Stimulated activated CD4-positive, alpha-beta T cell treated with anti-CD3 and anti-CD28 coated beads, Interleukin-4, amount 100 ng/mL, for 48 hours (primary cell): ENCODE measurements around the gene SNX24.
"Not testable (repeated sequence)": the region's sequence is repeated elsewhere in the genome, so short reads cannot be mapped to it uniquely, and the experiment has no call there.

Experiments used
- DNase-seq, 2 donors: peaks; one replicate each; pipeline ENCODE4 v3.0.0-alpha.2; 2020; ENCODE audit warnings: low read depth in 2 of 2

SNX24 gene, protein sequence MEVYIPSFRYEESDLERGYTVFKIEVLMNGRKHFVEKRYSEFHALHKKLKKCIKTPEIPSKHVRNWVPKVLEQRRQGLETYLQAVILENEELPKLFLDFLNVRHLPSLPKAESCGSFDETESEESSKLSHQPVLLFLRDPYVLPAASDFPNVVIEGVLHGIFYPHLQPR

DNA sequence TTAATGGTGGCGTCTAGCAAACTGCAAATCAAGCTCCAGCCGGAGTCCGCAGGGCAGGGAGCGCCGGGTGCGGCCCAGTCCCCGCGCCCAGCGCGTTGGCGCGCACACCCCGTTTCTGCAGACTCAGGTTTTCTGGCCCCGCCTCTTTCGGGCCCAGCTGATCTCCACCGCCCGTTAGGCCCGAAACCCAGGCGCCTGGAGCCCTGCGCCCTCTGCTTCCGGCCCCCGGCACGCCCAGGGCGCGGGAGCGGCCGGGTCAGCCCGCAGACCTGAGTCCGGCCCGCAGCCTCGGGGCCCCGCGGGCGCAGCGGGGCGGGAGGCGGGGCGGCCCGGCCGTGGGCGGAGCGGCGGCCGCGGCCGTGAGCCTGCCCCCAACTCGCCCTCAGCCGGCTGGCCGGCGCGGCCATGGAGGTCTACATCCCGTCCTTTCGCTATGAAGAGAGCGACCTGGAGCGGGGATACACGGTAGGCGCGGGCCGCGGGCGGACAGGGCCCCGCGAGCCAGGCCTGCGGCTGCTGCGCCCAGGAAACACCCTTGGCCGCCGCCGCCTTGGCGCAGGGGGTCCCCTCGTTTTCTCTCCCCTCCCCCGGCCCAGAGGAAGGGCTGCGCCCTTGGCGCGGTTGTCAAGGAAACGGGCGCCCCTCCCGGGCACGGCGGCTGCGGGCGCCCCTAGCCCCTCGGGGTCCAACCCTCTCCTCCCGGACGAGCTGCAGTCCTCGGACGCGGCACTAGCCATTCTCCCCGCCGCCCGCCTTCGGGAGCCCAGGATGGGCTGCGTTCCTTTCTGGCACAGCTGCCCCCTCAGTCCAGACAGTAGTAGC is at the start of gene SNX24:
Gene SNX24 (plus strand): TSS at position 385 of the 822 bp plus-strand sequence. CDS start 21 bp downstream, at position 406.
- peak; percentile 51 to 58 for DNase-seq

DNA sequence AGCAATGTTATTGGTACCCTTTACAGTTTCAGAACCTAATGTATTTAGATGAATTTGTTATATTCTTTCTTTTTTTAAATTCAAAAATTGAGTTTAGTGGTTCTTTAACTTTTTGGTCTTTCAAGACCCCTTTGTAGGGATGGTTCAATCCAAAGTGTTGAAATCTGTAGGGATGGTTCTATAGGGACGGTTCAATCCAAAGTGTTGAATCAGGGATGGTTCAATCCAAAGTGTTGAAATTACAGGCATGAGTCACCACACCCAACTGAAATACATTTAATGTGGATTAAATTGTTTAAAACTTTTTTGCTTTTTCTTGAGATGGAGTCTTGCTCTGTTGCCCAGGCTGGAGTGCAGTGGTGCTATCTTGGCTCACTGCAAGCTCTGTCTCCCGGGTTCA is 39.9 kb upstream of the SNX24 start:
- DNase-seq, result no peak

DNA sequence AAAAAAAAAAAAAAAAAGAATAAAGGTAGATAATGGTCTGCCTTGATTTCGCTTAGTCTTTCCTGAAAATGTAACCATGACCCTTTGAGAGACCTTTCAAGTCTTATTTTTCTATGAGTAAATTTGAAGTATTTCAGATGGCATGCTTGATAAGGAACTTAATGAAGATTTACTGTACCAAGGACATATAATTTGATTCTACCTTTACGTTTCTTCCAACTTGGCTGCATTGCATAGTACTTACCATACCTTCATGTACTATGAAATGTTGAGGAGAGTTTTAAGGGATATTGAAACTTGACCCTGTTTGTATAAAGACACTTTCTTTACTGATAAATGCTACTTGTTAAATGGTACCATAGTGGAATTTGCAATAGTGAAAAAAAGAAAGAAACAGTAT is 35.0 kb upstream of the SNX24 start:
- DNase-seq, result no peak

DNA sequence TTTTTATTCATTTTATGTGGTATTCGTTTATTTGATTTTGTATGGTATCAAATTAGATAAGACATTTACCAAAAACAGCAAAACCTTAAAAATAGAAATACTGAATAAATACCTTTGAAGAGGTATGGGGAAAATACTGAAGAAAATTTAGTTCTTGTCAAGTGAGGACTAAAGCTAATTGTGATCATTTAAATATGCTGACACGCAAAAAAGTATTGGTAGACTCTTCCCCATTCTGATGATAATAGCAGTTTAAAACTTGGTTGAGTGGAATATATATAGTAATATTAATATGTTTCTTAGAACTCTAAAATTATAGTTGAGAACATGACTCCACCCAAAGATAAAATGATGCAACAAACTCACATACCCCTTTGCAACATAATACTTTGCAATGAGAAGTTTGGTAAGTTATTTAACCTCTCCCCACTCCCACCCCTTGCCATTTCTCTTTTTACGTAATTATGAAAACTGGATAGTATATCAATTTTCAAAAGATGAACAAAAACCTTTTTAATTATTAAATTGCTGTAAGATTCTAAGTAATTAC is 30.1 kb upstream of the SNX24 start:
- DNase-seq, result no peak

DNA sequence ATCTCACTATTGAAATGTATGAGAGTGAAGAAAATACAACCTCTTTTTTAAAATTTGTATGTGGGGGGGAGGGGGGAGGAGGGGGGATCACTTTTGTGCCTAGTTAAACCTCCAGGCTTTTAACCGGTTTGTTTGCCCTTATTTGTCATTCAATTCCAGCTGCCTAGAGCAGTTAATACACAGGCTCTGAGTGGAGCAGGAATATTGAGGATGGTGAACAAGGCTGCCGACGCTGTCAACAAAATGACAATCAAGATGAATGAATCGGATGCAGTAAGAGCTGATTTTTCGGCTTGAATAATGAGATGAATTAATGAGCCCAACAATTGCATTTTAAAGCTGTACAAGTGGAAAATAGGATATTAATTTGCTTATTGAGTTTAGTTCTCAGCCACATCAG is 28.7 kb upstream of the SNX24 start:
- DNase-seq, result no peak

DNA sequence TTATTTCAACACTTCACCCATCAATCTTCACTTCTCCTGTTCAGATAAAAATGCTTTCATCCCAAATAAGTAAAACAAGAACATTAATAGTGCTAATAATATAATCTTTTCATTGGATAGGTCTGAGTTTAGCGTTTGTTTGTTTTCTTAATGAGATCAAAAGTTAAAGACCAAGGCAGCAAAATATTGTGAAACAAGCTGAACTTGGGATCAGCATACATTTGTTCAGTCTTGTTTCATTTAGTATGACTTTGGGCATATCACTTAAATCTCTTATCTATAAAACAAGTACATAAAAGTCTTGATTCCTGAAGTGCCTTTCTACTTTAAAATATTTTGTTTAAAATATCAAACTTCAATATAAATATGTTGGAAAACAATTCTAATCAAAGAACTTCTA is 13.4 kb upstream of the SNX24 start:
- no peak for DNase-seq

DNA sequence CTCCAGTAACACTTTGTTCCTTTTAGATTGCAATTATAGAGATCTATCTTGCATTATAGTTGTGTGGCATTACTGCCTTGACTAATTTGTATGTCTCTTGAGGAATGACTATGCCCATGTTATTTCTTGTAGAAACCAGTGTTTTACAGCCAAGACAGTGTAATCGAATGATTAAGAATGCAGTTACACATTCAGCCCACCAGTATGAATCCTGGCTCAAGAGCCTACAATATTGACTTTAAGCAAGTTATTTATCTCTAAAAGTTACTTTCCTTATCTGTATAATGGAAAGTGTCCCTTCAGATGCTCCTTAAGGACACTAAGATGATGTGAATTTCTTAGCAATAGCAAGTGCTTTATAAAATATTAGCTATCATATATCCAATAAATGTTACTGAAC is 9.7 kb upstream of the SNX24 start:
- DNase-seq, result no peak

DNA sequence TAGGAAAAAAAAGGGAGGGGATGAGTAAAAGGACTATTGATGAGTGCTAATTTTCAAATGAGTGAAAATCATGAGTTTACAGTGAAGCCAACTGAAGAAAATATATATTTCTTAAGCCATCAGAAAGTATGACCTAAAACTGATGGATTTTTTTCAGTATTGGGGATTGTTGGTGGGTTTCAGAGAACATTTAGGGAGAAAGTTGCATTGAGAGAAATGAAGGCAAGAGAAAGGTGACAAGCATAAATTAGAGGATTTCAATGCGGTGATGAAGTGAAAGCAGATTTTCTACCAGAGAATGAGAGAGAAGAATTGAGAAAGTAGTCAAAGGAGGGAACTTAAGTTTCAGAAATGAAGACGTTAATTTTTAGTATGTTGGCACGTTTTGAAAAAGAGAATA is 8.5 kb upstream of the SNX24 start:
- DNase-seq, result no peak

DNA sequence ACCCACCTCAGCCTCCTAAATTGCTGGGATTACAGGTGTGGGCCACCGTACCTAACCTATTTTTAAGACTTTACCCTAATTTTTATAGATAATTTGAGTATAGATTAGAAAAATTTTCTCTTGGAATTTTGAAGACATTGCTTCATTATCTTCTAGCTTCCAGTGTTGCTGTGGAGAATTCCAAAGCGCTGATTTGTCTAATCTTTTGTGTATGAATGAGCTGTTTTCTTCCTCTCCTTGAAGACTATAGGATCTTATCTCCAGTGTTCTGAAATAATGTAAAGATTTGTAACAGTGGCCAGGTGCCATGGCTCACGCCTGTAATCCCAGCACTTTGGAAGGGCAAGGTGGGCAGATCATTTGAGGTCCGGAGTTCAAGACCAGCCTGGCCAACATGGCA is 5.7 kb upstream of the SNX24 start:
- no peak for DNase-seq

DNA sequence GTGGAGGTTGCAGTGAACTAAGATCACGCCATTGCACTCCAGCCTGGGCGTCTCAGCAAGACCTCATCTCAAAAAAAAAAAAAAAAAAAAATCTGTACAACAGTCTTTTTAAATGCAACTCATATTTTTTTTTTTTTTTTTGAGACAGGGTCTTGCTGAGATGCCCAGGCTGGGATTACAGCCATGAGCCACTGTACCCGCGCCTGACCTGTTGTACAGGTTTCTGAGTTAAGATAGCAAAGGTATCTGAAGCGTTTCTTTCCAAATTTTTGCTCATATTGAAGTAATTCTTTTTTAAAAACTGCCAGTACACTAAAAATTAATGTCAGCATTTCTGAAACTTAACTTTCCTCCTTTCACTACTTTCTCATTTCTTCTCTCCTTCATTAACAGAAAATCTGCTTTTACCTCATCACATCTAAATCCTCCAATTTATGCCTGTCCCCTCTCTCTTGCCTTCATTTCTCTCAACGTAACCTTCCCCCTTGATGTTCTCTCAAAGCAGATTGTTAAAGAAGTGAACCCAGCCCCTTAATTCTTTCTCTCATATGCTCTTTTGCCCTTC is 3.3 kb upstream of the SNX24 start:
- DNase-seq, result no peak

DNA sequence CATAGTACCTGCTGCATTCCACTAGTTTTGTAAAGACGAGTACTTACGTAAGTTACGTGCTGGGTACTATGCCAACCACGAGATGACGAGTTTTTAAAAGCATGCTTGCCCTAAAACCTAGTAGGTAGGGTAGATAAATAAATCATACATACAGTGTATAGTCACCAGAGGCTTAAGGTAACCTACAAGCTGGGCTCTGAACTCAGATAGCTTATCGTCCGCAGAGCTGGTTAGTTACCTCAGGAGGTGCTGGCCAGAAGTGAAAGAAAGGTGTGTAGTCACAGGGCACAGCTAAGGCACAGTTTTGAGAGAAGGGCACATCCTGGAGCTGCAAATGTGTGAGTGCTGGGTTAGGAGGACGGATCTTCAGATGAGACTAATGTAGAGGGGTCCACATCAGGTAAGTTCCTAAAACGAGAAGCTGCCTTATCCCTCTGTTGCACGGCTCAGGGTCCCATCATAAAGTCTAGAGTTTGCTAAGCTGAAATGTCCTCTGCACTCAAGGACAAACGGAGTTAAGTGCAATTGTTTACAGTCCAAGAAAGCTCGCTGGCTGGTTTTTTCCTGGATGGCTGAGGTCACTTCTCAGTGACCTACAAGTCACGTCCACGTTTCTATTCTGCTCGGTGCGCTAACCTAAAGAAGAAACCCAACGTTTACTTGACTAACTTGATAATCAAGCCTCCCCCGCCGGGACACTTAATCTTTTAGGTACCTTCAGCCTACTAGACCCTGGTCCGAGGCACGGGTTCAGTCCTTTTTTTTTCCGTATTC is 1.1 kb upstream of the SNX24 start:
- no peak for DNase-seq

DNA sequence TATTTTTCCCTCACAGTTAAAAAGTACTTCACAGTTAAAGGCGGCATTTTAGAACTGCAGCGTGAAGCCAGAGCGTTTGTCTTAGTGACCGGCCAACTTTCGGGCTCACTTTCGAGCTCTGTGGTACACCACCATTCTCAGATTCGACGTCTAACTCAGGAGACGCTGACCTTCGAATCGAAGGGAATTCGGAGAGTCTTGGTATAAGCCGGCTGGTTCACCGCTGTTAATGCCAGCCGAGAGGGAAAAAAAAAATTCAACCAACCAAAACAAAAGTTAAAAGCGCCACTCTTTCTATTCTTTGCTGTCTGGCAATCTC is 544 bp upstream of the SNX24 start:
- DNase-seq, result no peak

DNA sequence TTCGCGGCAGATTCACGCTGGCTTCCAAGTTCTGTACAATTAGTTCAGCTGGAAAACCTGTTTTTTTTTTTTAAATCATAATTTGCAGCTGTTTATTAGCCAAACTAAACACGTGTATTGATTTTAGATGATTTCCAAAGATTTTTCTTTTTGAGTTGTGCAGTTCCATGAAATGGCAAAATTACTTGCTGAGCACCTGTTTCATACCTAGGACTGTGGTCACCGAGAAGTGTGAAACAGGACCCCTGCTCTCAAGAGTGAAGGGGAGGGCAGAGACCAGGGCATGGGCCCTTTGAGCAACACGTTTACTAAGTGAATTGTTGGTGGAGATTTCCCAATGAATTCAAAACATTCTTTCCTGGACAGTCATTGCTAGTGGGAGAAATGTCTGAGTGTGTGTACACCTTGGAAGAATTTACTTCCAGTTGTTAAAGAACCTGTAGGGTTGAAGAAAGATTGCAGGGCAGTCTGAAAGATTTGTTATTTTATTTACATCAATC is 688 bp downstream of the SNX24 start:
- no peak for DNase-seq

DNA sequence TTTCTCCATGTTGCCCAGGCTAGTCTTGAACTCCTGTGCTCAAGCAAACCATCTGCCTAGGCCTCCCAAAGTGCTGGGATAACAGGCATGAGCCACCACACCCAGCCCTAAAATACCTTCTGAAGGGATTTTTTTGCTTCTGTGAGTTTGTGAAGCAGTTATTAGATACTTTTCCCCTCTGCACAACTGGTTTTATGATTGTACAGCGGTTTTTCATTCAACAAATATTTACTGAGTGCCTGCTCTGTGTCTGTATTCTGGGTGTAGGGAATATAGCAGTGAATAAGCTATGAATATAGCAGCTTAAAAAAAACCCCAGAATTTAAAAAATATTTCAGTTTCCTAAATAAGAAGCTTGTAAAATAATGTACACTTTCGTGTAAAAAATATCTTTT is 2.3 kb downstream of the SNX24 start:
- no peak for DNase-seq

DNA sequence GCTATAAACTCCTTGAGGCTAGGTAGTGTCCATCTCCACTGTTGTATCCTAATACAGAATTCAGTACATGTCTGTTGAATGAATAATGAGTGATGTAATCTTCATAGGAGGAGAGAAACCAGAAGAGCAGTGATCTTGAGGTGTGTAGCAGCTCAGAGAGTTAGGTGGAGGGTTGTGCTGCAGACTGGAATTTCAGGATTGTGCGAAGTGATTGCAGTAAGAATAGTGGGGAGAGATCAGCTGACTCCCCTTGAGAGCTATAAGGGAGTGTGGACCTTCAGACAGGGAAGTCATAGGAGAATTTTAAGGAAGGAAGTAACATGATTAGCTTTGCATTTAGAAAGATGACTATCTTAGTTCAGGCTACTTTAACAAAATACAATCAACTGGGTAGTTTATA is 4.4 kb downstream of the SNX24 start:
- DNase-seq, result no peak

DNA sequence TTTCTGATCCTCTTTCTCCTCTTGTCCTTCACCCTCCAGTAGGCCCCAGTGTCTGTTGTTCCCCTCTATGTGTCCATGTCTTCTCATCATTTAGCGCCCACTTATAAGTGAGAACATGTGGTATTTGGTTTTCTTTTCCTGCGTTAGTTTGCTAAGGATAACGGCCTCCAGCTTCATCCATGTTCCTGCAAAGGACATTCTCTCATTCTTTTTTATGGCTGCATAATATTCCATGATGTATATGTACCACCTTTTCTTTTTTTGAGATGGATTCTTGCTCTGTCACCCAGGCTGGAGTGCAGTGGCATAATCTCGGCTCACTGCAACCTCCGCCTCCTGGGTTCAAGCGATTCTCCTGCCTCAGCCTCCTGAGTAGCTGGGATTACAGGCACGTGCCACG is 12.1 kb downstream of the SNX24 start:
- DNase-seq, result not testable (repeated sequence)

DNA sequence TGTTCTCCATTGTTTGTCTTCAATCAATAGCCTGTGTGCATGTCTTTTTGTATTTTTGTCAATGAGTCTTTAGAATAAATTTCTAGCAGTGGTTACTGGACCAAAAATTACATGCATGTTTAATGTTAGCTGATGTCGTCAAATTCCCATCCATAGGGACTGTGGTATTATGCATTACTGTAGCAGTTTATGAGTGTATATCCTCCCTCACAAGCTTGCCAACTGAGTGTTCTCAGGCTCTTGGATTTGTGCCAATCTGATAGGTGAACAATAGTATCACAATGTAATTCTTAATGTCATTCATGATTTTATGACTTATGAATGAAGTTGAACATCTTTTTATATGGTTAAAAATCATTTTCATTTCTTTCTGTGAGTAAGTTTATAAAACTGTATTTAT is 13.0 kb downstream of the SNX24 start:
- DNase-seq, result no peak

DNA sequence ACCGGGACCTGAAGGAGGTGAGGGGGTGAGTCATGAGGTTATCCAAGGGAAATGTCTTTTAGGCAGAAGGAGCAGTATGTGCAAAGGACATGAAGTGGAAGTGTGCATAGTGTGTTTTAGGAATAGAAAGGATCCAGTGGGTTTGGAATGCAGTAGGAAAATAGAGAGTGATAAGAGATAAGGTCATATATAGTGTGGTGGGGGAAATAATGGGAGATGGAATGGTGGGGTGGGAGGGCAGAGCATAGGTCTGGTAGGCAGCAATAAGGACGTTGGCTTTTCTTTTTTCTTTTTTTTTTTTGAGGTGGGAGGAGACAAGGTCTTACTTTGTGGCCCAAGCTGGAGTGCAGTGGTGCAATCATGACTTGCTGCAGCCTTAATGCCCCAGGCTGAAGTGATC is 17.8 kb downstream of the SNX24 start:
- no peak for DNase-seq

DNA sequence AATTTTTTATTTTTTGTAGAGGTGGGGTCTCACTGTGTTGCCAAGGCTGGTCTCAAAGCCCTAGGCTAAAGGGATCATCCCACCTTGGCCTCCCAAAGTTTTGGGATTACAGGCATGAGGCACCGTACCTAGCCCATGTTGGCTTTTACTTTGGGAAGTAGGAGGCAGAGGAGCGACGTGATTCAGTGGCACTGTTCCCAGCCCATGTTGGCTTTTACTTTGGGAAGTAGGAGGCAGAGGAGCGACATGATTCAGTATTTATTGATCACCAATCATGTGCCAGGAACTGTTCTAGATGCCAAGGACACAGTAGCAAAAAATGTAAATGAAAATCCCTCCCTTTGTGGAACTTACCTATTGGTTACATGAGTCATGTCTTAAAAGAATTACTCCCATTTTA is 18.3 kb downstream of the SNX24 start:
- no peak for DNase-seq

DNA sequence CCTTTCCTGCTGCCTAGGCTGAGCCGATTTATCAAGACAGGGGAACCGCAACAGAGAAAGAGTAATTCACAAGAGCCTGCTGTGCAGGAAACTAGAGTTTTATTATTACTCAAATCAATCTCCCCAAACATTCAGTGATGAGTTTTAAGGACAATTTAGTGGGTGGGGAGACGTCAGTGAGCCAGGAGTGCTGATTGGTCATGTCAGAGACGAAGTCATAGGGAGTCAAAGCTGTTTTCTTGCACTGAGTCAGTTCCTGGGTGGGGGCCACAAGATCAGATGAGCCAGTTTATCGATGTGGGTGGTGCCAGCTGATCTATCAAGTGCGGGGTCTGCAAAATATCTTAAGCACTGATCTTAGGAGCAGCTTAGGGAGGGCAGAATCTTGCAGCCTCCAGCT is 19.0 kb downstream of the SNX24 start:
- DNase-seq, result no peak

DNA sequence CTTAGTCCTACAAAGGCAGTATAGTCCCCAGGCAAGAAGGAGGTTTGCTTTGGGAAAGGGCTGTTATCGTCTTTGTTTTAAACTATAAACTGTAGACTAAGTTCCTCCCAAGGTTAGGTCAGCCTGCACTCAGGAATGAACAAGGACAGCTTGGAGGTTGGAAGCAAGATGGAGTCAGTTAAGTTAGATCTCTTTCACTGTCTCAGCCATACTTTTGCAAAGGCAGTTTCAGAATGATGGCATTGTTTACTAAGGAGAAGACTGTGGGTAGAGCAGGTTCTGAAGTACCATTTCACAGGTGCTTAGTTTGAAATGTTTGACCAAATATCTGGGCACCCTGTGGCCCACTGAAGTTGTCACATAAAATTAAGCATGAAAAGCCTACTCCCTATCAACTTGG is 19.4 kb downstream of the SNX24 start:
- no peak for DNase-seq

DNA sequence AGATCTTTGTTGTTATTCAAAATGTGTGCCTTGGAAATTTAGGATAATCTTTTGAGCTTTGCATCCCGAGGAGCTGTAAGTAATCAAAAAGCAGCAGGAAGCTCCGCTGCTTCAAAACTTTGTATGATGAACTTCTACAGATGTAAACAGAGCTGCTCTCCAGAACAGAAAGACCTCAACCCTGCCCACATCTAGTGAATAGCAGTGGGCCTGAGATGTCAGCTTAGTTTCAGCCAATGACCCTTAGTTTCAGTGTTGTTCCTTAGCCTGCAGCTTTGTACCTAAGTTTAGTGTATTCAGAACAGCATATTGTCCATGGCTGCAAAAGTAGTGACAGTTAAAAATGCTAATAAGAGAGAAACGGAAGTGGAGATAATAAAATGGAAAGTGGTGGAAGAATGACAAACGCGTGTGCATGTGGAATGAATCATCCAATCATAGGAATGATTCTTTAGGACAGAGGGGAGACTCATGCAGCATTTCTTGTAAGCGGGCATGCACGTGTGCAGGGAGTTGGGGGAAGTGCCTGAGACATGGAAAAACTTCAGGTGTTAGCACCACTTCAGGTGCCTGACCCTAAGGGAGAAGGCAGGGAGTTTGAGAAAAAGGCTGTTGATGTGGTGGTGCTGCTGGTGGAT is 24.9 kb downstream of the SNX24 start:
- DNase-seq, result no peak
